Hepatocyte (in vitro differentiated cells): Measurements from ENCODE around the gene NAPSA.
"Not testable (repeated sequence)": the region's sequence is repeated elsewhere in the genome, so short reads cannot be mapped to it uniquely, and the experiment has no call there.

ENCODE experiments used
- EZH2 ChIP-seq: fragments of 200-600 bp; sonication (generic); IDR thresholded peaks from 2 replicates; pipeline ENCODE4 v1.6.1; 2016; ENCODE audit warnings: antibody characterized with exemption, mild to moderate bottlenecking, borderline replicate concordance
- TF ChIP-seq, protein P1 (sequence below): fragments of 200-600 bp; sonication (generic); IDR thresholded peaks from 2 replicates; pipeline ENCODE4 v1.5.1; 2016; ENCODE audit warnings: antibody characterized with exemption, mild to moderate bottlenecking; ENCODE audit not compliant: poor library complexity

DNA sequence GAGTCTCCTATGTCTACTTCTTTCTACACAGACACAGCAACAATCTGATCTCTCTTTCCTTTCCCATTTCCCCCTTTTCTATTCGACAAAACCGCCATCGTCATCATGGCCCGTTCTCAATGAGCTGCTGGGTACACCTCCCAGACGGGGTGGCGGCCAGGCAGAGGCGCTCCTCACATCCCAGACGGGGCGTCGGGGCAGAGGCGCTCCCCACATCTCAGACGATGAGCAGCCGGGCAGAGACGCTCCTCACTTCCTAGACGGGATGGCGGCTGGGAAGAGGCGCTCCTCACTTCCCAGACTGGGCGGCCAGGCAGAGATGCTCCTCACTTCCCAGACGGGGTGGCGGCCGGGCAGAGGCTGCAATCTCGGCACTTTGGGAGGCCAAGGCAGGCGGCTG is 25.5 kb upstream of the NAPSA start:
- not testable (repeated sequence) for TF ChIP-seq EZH2
- TF ChIP-seq, protein P1, sequence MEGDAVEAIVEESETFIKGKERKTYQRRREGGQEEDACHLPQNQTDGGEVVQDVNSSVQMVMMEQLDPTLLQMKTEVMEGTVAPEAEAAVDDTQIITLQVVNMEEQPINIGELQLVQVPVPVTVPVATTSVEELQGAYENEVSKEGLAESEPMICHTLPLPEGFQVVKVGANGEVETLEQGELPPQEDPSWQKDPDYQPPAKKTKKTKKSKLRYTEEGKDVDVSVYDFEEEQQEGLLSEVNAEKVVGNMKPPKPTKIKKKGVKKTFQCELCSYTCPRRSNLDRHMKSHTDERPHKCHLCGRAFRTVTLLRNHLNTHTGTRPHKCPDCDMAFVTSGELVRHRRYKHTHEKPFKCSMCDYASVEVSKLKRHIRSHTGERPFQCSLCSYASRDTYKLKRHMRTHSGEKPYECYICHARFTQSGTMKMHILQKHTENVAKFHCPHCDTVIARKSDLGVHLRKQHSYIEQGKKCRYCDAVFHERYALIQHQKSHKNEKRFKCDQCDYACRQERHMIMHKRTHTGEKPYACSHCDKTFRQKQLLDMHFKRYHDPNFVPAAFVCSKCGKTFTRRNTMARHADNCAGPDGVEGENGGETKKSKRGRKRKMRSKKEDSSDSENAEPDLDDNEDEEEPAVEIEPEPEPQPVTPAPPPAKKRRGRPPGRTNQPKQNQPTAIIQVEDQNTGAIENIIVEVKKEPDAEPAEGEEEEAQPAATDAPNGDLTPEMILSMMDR, result not testable (repeated sequence)
